ENCODE measurements around the gene NBEA.
"Not testable (repeated sequence)": the region's sequence is repeated elsewhere in the genome, so short reads cannot be mapped to it uniquely, and the experiment has no call there.

Gene NBEA

DNA sequence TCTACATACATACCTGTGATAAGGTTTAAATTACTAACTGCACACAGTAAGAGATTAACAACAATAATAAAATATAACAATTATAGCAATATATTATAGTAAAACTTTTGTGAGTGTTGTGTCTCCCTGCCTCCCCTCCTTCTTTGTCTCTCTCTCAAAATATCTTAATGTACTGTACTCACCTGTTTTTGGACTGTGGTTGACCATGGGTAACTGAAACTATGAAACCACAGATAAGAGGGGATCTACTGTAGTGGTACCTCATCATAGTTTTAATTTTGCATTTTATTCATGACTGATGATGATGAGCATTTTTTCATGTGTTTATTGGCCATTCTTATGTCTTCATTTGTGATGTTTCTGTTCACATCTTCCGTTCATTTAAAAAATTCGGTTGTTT lies 104.5 kb downstream of the NBEA start:
- DNase-seq (ENCODE audit: low spot score) = no peak
- TF ChIP-seq, protein P1, sequence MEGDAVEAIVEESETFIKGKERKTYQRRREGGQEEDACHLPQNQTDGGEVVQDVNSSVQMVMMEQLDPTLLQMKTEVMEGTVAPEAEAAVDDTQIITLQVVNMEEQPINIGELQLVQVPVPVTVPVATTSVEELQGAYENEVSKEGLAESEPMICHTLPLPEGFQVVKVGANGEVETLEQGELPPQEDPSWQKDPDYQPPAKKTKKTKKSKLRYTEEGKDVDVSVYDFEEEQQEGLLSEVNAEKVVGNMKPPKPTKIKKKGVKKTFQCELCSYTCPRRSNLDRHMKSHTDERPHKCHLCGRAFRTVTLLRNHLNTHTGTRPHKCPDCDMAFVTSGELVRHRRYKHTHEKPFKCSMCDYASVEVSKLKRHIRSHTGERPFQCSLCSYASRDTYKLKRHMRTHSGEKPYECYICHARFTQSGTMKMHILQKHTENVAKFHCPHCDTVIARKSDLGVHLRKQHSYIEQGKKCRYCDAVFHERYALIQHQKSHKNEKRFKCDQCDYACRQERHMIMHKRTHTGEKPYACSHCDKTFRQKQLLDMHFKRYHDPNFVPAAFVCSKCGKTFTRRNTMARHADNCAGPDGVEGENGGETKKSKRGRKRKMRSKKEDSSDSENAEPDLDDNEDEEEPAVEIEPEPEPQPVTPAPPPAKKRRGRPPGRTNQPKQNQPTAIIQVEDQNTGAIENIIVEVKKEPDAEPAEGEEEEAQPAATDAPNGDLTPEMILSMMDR (IDR thresholded peaks at IDR 0.05; ENCODE audit: extremely low read depth, insufficient read depth, missing control alignments) = no peak
- in situ Hi-C loops (cut with MboI; ENCODE audit: low pct_unique_long_range_greater_than_20kb, low sequenced_read_pairs, unreplicated experiment) = no loop called here

DNA sequence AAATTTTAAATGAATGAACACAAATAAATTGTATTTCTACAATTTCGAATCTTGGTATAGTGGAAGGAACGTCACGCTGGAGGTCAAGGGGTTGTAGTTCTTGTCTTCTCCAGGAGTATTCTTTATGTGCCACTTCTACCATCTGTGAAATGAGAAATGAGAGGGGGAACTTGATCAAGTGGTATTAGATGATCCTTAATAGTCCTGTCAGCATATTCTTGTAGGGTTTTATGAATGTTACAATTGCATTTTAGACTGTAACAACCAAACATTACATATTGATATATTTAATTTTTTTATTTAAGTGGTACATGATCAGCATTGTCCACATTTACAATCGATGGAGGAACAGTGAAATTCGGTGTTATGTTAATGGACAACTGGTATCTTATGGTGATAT lies 113.6 kb downstream of the NBEA start:
- DNase-seq (ENCODE audit: low spot score) = no peak
- TF ChIP-seq, protein P1 (IDR thresholded peaks at IDR 0.05; ENCODE audit: extremely low read depth, insufficient read depth, missing control alignments) = no peak
- in situ Hi-C loops (cut with MboI; ENCODE audit: low pct_unique_long_range_greater_than_20kb, low sequenced_read_pairs, unreplicated experiment) = no loop called here

- no peak for DNase-seq (ENCODE audit: low spot score)
- in situ Hi-C loops (cut with MboI; ENCODE audit: low pct_unique_long_range_greater_than_20kb, low sequenced_read_pairs, unreplicated experiment) = no loop called here
- TF ChIP-seq, protein P1 (IDR thresholded peaks at IDR 0.05; ENCODE audit: extremely low read depth, insufficient read depth, missing control alignments) = no peak
Measured at GRCh38 chr13:35057858-35058257, 115.8 kb downstream of the NBEA start.

GRCh38 chr13:35058585-35058984 lies 116.5 kb downstream of the NBEA start:
- DNase-seq (ENCODE audit: low spot score); in situ Hi-C loops (cut with MboI; ENCODE audit: low pct_unique_long_range_greater_than_20kb, low sequenced_read_pairs, unreplicated experiment): not testable (repeated sequence)

DNA sequence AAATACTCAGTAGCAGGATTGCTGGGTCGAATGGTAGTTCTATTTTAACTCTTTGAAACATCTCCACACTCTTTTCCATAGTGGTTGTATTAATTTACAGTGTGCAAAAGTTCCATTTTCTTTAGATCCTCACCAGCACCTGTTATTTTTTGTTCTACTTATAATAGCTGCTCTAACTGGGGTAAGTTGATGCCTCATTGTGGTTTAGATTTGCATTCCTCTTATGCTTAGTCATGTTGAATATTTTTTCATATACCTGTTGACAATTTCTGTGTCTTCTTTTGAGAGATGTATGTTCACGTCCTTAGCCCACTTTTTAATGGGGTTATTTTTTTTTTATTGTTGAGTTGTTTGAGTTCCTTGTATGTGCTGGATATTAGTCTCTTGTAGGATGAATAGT lies 144.6 kb downstream of the NBEA start:
- TF ChIP-seq, protein P1 (IDR thresholded peaks at IDR 0.05; ENCODE audit: extremely low read depth, insufficient read depth, missing control alignments) = no peak
- in situ Hi-C loops (cut with MboI; ENCODE audit: low pct_unique_long_range_greater_than_20kb, low sequenced_read_pairs, unreplicated experiment) = no loop called here
- DNase-seq (ENCODE audit: low spot score) = no peak

- in situ Hi-C loops (cut with MboI; ENCODE audit: low pct_unique_long_range_greater_than_20kb, low sequenced_read_pairs, unreplicated experiment) = no loop called here
- TF ChIP-seq, protein P1 (IDR thresholded peaks at IDR 0.05; ENCODE audit: extremely low read depth, insufficient read depth, missing control alignments) = no peak
- DNase-seq (ENCODE audit: low spot score) = no peak
Measured at GRCh38 chr13:35092251-35092650, 150.2 kb downstream of the NBEA start.

GRCh38 chr13:35092751-35093150 lies 150.7 kb downstream of the NBEA start:
- TF ChIP-seq, protein P1 (IDR thresholded peaks at IDR 0.05; ENCODE audit: extremely low read depth, insufficient read depth, missing control alignments) = no peak
- in situ Hi-C loops (cut with MboI; ENCODE audit: low pct_unique_long_range_greater_than_20kb, low sequenced_read_pairs, unreplicated experiment) = no loop called here

More at GRCh38 chr13:35092751-35093150, 150.7 kb downstream of the NBEA start:
- DNase-seq (ENCODE audit: low spot score) = no peak
